Stimulated activated CD4-positive, alpha-beta T cell treated with anti-CD3 and anti-CD28 coated beads, Interleukin-2, amount 100 ng/mL, for 48 hours (primary cell): ENCODE results near the gene TMEM255A.

ENCODE experiments used
- DNase-seq, 2 donors: peaks; one replicate each; pipeline ENCODE4 v3.0.0-alpha.2; 2020

The TMEM255A gene

DNA sequence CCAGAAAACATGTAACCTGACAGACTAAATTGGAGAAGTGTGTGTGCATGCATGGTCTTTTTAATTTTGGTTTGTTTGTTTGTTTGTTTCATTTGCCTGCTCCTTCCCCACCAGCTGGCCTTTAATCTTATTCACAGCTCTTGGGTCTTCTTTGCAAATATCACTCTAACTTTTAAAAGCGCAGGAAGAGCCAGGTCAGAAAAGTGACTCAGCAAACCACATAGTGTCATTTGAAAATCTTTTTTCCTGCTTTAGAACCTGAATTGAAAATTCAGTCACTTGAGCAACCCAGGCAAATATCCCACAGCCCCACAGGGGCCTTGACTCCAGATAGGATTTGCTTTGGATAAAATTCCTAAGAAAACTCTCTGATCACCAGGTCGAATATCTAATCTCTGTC, 4.6 kb downstream of the TMEM255A start:
- no peak for DNase-seq

- DNase-seq: no peak
Measured at GRCh38 chrX:120305531-120306141, 5.6 kb downstream of the TMEM255A start.

DNA sequence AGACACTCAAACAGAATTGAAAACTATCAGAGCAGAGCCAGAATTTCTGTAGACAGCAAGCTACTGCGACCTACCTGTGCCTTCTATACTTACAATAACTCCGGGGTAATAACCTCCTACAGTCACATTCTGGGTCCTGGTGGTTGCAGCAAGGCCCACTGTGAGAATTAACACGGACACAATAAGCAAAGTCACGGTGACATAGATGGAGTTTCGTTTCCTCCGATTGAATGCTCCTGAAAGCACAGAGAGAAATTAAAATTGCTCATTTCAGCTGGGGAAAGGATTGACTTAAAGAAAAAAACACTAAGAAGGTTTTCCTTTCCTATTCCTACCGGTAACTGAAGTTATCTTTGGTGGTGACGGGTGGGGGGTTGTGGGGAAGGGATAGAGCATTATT, 7.0 kb downstream of the TMEM255A start:
- no peak for DNase-seq

DNA sequence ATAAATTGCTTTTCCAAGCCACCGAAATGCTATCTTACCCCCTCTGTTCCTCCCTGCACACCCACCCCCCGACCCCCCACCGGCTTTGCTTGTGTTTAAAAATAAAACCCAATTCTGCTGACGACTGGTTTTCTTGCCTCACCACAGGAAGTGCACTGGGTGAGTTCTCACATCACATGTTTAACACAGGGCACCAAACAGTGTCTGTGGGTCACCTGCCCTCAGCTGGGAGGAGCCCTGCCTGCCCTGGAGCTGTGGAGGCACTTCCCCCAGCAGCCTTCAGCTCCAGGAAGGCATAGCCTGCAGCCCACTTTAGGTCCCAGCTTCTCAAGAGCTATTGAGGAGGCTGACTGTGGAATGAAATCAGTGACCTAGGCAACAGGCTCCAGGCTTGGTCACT, 8.8 kb downstream of the TMEM255A start:
- no peak for DNase-seq

DNA sequence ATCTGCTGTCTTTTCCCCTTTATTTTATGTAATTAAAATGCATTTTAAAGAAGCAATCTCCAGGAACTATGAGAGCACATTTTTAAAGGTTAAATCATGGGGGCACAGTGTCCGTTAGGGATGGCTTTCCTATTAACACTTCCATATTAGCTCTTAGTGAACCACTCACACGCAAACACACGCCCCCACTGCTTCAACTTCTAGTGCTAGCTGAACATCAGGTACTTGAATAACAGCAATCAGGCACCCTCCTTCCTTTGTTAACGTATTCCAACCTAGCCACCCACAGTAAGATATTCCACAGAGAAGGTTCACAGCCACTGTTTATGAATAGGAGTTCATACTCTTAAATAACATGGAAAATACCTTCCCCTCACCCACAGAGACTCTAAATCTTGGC, 9.3 kb downstream of the TMEM255A start:
- no peak for DNase-seq

DNA sequence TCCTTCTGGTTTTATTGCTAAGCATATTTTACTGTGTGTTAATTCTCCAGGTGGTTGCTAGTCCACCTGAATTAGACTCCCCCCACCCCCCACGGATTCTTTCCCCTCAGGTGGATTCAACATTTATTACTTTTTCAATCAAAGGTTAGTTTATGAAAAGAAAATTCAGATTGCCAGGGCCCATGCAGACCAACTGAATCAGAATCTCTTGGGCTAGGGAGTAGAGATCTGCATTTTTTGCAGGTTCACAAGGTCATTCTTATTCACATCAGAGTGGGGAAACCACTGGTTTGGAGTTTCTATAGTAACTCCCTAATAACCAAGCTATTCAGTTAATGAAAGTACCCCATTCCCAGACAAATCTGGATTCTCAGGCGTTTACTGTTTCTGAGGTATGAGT, 9.8 kb downstream of the TMEM255A start:
- DNase-seq: no peak

DNA sequence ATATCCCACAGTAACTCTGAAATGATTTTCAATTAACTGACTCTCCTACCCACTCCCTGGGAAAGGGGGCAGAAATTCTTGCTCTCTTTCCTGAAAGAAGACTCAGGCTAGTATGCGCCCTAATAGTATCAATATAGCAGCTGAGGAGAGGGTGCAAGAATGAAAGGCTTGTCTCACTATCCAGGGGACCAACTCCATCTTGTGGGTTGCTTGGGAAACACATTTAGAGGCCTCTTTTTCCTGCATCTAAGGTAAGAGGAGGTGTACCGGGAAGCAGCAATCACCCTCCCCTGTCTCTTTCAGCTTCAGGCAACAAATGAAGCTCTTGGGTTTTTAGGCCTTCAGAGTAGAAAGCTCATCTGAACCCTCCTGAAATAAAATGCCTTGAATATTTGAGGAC, 11.3 kb downstream of the TMEM255A start:
- DNase-seq: no peak

DNA sequence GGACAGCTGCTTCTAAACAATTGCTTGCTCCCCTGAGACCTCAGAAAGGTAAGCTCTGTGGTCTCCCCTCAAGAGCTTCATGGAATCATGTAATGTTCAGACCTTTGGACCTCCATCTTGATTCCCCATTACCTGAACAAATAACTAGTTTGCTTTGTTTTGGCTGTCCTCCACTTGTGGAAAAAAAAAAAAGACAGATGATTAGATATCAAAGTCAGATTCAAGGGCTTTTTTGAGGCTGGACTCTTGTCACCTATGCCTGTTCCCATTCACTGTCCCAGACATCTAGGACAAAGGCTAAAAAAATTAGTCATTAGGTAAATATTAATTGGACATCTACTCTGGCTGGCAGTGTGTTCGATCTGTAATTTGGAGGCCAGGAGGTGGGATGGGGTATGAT, 13.3 kb downstream of the TMEM255A start:
- DNase-seq: no peak

- no peak for DNase-seq
Measured at GRCh38 chrX:120294651-120295050, 16.6 kb downstream of the TMEM255A start.

DNA sequence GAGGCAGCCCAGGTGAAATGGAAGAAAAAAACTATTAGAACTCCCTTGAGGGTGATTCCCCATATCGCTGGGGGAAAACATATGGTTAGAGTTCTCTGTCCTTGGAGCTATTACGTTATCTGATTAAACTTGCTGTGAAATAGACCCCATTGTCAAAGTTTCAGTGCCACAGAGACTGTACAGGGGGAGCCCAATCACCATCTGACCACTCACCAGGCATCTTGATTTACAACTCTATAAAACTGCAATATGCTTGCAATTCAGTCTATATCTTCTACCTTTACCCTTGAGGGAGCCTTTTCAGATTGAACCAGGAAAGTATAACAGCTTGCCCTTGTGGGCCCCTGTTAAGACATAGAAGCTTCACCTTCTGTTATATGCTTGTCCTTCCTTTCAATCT, 18.2 kb downstream of the TMEM255A start:
- DNase-seq: no peak

- no peak for DNase-seq
Measured at GRCh38 chrX:120291211-120291610, 20.1 kb downstream of the TMEM255A start.

GRCh38 chrX:120290107-120290506, 21.2 kb downstream of the TMEM255A start:
- no peak for DNase-seq

DNA sequence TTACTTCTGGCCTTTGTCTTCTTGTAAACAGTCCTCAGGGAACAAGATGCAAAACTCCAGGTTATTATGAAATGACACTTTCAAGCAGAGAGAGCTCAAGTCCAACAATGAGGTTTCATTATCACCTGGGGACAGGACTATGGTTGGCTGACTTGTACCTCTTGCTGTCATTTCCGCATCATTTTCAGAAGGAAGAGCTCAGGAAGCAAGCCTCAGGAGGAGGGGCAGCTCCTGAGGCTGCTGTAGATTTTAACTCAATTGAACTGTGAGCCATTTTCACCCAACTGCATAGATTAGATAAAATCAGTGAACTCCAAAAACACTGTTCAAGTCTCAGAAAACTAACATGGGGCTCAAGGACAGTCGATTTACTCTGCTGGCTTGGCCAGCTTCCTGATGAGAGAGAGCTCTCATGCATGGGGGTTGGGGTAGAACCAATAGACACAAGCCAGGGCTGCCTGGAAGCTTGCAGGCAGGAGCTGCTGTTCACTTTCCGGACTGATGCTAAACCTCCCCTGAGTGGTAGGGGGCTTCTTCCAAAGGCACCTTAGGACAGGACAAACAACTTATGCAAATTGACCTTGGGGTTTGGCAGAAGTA, 23.6 kb downstream of the TMEM255A start:
- DNase-seq: no peak

DNA sequence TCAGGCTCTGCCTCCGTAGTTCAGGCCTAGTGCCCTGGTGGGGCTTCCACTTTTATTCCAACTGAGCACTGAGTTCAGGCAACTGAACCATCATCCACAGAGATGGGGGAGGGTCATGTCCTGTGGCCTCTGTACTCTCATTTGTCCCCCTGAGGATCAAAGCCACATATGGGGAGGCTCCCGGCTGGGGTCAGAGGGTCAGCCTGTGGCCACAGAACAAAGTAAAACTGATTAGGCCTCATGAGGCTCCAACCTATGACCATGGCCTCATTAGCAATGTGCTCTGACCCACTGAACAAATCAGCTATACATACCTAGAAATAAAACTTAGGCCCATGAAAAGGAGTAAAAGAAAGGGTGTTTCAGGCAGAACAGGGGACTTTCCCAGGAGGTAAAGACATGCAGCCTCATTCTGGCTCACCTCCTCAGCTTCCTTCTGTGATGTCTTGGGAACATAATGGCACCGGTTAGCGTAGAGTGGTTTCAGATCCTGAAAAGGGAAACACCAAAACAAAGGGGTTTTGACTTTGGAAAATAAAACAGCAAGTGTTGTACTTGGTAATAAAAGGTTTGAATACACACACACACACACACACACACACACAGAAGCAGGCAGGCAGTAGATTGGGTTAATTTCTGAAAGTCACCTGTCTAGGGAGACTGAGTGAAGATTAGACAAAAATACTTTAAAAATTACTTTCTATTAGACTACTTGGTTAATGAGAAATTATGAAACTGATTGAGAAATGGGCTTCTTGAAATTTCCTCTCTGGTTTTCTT, 24.3 kb downstream of the TMEM255A start:
- no peak for DNase-seq

DNA sequence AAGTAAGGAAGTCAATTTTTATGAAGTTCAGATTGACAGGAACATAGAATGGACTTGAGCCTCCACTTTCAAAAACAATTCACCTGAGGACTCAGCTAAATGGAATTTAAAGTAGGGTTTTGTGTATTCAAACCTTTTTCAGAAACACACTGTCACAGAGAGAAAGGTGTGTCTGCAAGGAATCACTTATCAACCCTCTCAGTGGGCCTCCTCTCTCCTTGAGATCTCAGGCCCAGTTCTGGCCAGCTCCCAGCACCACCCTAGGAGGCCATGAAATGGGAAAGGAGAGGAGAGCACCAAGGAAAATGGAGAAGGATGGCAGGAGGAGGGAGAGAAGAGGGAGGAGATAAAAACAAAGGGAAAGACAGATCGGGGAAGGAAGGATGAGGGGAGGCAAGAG, 28.6 kb downstream of the TMEM255A start:
- no peak for DNase-seq

DNA sequence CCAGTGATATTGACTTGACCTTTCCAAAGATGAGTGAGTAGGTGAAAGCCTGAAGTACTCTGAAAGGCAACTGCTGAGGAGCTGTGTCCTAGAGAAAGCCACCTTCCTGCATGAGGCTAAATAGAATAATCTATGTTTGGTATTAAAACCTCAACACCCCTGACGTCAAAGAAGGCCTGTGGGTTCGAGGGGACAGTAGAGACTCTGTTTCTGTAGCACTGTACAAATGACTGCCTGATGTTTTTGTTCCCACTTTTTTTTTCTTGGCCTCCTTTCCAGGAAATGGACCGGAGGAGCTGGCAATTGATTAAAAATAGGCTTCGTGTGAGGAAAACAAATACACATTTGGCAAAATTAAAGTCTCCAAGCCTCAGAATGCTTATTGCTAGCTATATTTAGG, 29.5 kb downstream of the TMEM255A start:
- DNase-seq: no peak

DNA sequence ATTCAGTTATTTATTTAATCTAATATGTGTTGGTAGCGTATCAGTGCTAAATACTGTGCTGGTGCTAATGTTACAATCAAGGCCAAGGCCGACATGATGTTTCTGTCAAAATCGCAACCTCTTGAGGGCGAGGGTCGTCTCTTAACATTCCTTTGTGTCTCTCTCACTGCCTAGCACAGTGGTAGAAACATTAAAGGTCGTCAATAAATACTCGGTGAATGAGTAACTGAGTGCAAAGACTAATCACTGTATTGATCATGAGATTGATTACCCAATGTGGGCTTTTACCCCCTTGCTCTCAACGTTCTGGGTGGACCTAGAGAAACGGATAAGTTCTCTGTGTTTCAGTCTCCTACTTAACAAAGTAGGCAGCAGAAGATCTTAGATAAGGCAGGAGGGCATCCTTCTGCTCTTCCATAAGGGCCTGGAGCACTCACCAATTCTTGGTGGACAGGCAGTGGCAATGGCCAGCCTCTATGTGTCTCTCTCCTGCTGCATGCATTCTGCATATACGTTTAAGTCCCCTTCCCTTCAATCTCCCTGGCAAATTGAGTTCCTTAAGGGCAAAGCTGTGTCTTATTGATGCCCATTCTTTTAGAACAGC, 30.1 kb downstream of the TMEM255A start:
- no peak for DNase-seq

DNA sequence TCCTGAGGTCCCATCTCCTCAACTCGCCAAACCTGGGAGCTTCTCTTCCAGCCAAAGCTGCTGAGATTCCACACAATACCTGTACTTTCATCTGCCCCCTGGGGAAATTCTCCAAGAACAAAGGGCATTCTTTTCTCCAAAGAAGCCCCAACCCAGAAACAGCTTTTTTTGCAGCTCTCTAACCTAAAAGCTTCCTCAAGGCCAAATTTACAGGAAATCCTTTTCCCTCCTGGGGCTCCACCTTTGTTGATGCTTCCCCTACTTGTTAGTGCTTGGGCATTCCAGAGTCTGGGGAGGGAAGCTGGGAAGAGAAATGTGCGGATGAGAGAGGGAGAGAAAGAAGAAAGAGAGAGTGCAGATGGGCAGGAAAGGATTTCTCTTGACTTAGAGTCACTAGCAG, 36.3 kb downstream of the TMEM255A start:
- DNase-seq: no peak

GRCh38 chrX:120274145-120274544, 37.1 kb downstream of the TMEM255A start:
- no peak for DNase-seq

DNA sequence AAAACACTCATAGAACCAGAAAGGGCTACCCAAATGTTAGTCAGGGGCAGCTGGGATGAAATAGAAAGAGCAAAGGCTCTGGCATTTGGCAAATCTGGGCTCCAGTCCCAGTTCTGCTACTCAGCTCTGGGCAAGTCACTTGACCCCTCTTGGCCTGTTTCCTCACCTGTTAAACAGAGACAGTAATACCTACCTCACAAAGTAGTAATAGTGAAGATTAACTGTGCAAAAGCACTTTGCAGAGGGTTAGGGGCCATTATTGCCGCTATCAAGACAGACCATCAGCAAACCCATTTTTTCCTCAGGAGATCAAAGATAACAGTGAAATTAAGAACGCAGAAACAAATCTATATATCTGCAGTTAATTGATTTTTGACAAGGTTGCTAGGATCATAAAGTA, 40.0 kb downstream of the TMEM255A start:
- no peak for DNase-seq

- DNase-seq: no peak
Measured at GRCh38 chrX:120270567-120270966, 40.7 kb downstream of the TMEM255A start.

- no peak for DNase-seq
Measured at GRCh38 chrX:120269373-120270035, 41.8 kb downstream of the TMEM255A start.

DNA sequence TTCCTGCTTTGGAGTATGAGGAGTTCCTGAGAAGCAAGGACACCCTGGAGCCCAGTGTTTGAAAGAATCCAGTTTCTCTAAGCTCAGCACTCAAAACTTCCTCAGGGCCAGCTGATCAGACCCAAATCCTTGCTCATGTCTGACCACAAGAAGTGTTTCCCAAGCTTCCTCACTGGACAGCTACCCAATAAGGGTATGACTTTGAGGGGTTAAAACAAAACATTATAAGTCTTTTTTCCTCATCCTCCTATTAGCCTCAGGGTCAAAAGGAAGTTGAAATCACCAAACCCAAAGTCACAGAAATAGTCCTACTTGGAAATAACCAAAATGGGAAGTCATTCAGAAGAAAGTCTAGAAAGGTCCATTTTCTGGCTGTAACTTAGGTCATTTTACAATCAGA, 46.9 kb downstream of the TMEM255A start:
- no peak for DNase-seq
